Measurements from ENCODE around the gene CRELD1.

DNA sequence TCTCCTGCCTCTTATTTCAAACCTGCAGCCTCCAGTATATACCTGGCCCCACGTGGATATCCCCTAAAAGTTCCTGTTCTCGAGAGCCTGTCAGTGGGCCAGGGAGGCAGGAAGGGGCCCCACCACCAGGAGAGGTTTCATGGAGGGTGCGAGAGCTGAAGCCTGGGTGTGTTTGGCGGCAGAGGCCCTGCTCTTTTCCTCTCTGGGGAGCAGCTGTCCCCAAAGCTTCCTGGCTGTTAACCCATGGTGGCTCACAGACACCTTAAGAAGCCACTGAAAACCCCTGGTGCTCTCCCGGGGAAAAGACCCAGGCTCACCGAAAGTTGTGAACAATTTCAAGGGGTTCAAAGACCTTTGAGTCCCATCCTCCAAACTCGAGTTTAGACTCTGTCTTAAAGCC is 17.5 kb downstream of the CRELD1 start:
- TF ChIP-seq, protein P1, sequence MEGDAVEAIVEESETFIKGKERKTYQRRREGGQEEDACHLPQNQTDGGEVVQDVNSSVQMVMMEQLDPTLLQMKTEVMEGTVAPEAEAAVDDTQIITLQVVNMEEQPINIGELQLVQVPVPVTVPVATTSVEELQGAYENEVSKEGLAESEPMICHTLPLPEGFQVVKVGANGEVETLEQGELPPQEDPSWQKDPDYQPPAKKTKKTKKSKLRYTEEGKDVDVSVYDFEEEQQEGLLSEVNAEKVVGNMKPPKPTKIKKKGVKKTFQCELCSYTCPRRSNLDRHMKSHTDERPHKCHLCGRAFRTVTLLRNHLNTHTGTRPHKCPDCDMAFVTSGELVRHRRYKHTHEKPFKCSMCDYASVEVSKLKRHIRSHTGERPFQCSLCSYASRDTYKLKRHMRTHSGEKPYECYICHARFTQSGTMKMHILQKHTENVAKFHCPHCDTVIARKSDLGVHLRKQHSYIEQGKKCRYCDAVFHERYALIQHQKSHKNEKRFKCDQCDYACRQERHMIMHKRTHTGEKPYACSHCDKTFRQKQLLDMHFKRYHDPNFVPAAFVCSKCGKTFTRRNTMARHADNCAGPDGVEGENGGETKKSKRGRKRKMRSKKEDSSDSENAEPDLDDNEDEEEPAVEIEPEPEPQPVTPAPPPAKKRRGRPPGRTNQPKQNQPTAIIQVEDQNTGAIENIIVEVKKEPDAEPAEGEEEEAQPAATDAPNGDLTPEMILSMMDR (IDR thresholded peaks at IDR 0.05; ENCODE audit: low read length), result no peak
- no peak for TF ChIP-seq EZH2 (IDR thresholded peaks at IDR 0.05; ENCODE audit: borderline replicate concordance, low read length)
